Neuronal stem cell (in vitro differentiated cells): Measurements from ENCODE around the gene CAVIN2.

ENCODE experiments used
- DNase-seq: peaks from one replicate; pipeline ENCODE4 v3.0.0-alpha.2; 2013; ENCODE audit warnings: low spot score
- H2AFZ ChIP-seq: one replicate; pipeline ENCODE4 v1.6.1; 2013; ENCODE audit warnings: mild to moderate bottlenecking, low read length, inconsistent platforms
- H2AK5ac ChIP-seq: 2 replicates; pipeline ENCODE4 v1.6.1; 2013; ENCODE audit warnings: low read depth, mild to moderate bottlenecking, inconsistent platforms, low read length, moderate library complexity, mixed read lengths
- H2BK120ac ChIP-seq: 2 replicates; pipeline ENCODE4 v1.6.1; 2013; ENCODE audit warnings: low read depth, mild to moderate bottlenecking, inconsistent platforms, low read length, moderate library complexity, mixed read lengths
- H2BK12ac ChIP-seq: one replicate; pipeline ENCODE4 v1.6.1; 2013; ENCODE audit warnings: low read length, inconsistent platforms
- H2BK15ac ChIP-seq: 2 replicates; pipeline ENCODE4 v1.6.1; 2013; ENCODE audit warnings: mild to moderate bottlenecking, low read length, inconsistent platforms, mixed read lengths
- H2BK5ac ChIP-seq: one replicate; pipeline ENCODE4 v1.6.1; 2013; ENCODE audit warnings: inconsistent platforms, mild to moderate bottlenecking, low read length, moderate library complexity
- H3K14ac ChIP-seq: one replicate; pipeline ENCODE4 v1.6.1; 2013; ENCODE audit warnings: low read length, inconsistent platforms
- H3K18ac ChIP-seq: 2 replicates; pipeline ENCODE4 v1.6.1; 2013; ENCODE audit warnings: low read length, inconsistent platforms
- H3K23ac ChIP-seq: 2 replicates; pipeline ENCODE4 v1.6.1; 2013; ENCODE audit warnings: low read depth, mild to moderate bottlenecking, mixed read lengths, low read length, inconsistent platforms; ENCODE audit not compliant: poor library complexity
- H3K27ac ChIP-seq: replicated peaks from 3 replicates; pipeline ENCODE4 v1.5.1; 2013; ENCODE audit warnings: low read length, inconsistent platforms
- H3K27me3 ChIP-seq, 3 experiments: 2 replicates each; pipeline ENCODE4 v1.6.1; 2013; ENCODE audit warnings: low read length in 3 of 3, mild to moderate bottlenecking in 2 of 3, inconsistent platforms in 1 of 3, low read depth in 1 of 3, mixed read lengths in 1 of 3, moderate library complexity in 1 of 3; ENCODE audit not compliant: control insufficient read depth in 3 of 3, insufficient read depth in 3 of 3
- H3K36me3 ChIP-seq, 2 donors: replicated peaks in 1 of 2; 2 replicates each; pipeline ENCODE4 v1.6.1; 2013; ENCODE audit warnings: low read length in 2 of 2; ENCODE audit not compliant: control insufficient read depth in 2 of 2, insufficient read depth in 2 of 2
- H3K4ac ChIP-seq: 2 replicates; pipeline ENCODE4 v1.6.1; 2013; ENCODE audit warnings: inconsistent platforms, mild to moderate bottlenecking, low read length, moderate library complexity
- H3K4me1 ChIP-seq, 2 donors: 1 replicate in 1 of 2; 2 replicates in 1 of 2; pipeline ENCODE4 v1.6.1; 2013; ENCODE audit warnings: low read length in 2 of 2, low read depth in 1 of 2; ENCODE audit not compliant: control insufficient read depth in 2 of 2, insufficient read depth in 1 of 2
- H3K4me2 ChIP-seq: one replicate; pipeline ENCODE4 v1.6.1; 2013; ENCODE audit warnings: mild to moderate bottlenecking, low read length, inconsistent platforms; ENCODE audit not compliant: insufficient read depth, poor library complexity, severe bottlenecking
- H3K4me3 ChIP-seq, 2 donors: 2 replicates each; pipeline ENCODE4 v1.5.1; 2013; ENCODE audit warnings: low read length in 2 of 2, mild to moderate bottlenecking in 2 of 2, inconsistent platforms in 1 of 2, moderate library complexity in 1 of 2
- H3K79me1 ChIP-seq: one replicate; pipeline ENCODE4 v1.6.1; 2013; ENCODE audit warnings: low read depth, mild to moderate bottlenecking, inconsistent platforms, low read length, moderate library complexity
- H3K9ac ChIP-seq: one replicate; pipeline ENCODE4 v1.6.1; 2013; ENCODE audit warnings: mild to moderate bottlenecking, low read depth, low read length, inconsistent platforms; ENCODE audit not compliant: poor library complexity
- H3K9me3 ChIP-seq, 2 donors: replicated peaks in 1 of 2; 2 replicates each; pipeline versions ENCODE3 to v1.6.1; 2013; ENCODE audit warnings: low read length in 2 of 2, mild to moderate bottlenecking in 2 of 2, inconsistent platforms in 1 of 2, low read depth in 1 of 2, mixed read lengths in 1 of 2, moderate library complexity in 1 of 2; ENCODE audit not compliant: control insufficient read depth in 2 of 2, insufficient read depth in 1 of 2
- H4K8ac ChIP-seq: one replicate; pipeline ENCODE4 v1.6.1; 2013; ENCODE audit warnings: low read depth, mild to moderate bottlenecking, inconsistent platforms, low read length, moderate library complexity
- H4K91ac ChIP-seq: one replicate; pipeline ENCODE4 v1.6.1; 2013; ENCODE audit warnings: low read length, low read depth, mild to moderate bottlenecking, inconsistent platforms; ENCODE audit not compliant: poor library complexity
- WGBS, 2 donors: extraction: QIAGEN DNeasy Blood & Tissue Kit; methylation state at CpG; one replicate each; pipeline ENCODE4 v1.1.7; 2013; ENCODE audit warnings: missing lambda C conversion rate in 2 of 2, mixed read lengths in 1 of 2; ENCODE audit not compliant: insufficient read length in 2 of 2, insufficient replicate concordance in 1 of 2; ENCODE audit errors: extremely low coverage in 2 of 2; 5-methylcytosine and 5-hydroxymethylcytosine counted together

The CAVIN2 gene

DNA sequence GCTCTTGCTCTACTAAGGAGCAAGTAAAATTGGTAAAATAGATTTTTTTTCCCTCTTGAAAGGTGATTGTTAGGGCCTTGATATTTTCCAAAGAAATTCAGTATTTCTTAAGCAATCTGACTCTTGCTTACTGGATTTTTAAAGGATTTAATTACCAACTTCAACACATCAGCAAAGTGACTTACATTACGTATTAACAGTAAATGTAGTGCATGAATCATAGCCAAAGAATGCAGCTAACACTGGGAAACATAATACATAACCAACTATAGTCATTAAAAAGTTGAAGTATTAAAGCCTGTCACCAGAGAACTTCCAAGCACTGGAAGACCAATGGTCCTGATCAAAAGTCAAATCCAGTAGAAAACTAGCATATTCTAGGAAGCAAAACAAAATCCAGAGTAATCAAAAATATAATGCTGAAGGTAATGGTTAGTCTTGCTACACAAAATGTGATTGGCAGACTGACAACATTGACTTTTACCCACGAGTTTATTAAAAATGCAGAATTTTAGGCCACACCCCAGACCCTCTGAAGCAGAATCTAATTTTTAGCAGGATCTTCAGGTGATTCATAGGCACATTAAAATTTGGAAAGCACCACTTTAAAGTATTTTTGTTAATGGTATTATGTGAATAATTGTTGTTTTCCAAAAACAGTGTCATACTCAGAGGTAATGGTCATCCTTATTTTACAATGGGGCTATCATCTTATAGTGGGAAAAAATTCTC lies 31.8 kb upstream of the CAVIN2 start:
- Histone ChIP-seq H2BK12ac (no peak overlapping the region), H3K27ac (no peak overlapping the region), H2AK5ac (no peak overlapping the region), H3K27me3 (no peaks in the 10 kb centered on the region), H3K79me1 (no peaks in the 10 kb centered on the region), H2AFZ (no peak overlapping the region), H3K9ac (no peak overlapping the region), H3K23ac (no peak overlapping the region), H3K36me3 (no peaks in the 10 kb centered on the region), H3K4me2 (no peak overlapping the region), H2BK15ac (no peak overlapping the region), H3K14ac (no peak overlapping the region), H2BK120ac (no peak overlapping the region), H3K18ac (no peak overlapping the region), H2BK5ac (no peak overlapping the region), H4K8ac (no peak overlapping the region), H3K4ac (no peak overlapping the region), H3K9me3 (no peaks in the 10 kb centered on the region), H4K91ac (no peak overlapping the region), H3K4me3 (no peak overlapping the region), H3K4me1 (no peaks in the 10 kb centered on the region)
- no peak for DNase-seq
- WGBS, 2 donors, result no CpG with 5 or more reads among the region's 2 CpGs

DNA sequence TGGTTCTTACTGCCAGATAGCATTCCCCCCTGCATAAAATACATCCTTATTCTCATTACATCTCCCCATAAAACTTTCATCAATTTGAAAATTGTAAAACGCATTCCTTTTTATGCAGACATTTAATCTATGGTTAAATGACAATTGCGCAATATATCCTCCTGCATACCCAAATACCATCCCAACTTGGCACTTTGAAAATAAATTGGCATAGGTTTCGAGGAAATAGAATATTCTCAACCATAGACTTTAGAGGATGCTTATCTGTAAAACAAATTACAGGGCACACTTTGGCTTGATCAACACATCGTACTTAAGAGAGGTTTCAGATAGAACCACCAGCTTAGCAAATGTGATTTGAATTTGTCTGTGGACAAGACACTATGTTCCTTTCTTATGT lies 31.0 kb upstream of the CAVIN2 start:
- Histone ChIP-seq H3K27ac (no peak overlapping the region), H3K27me3 (no peaks in the 10 kb centered on the region), H3K14ac (no peak overlapping the region), H2BK5ac (no peak overlapping the region), H3K36me3 (no peaks in the 10 kb centered on the region), H3K9me3 (no peaks in the 10 kb centered on the region), H2BK15ac (no peak overlapping the region), H4K91ac (no peak overlapping the region), H3K18ac (no peak overlapping the region), H3K4me1 (no peaks in the 10 kb centered on the region), H2BK120ac (no peak overlapping the region), H2AK5ac (no peak overlapping the region), H3K4me2 (no peak overlapping the region), H3K4me3 (no peak overlapping the region), H3K79me1 (no peaks in the 10 kb centered on the region), H3K23ac (no peak overlapping the region), H3K9ac (no peak overlapping the region), H3K4ac (no peak overlapping the region), H4K8ac (no peak overlapping the region), H2BK12ac (no peak overlapping the region), H2AFZ (no peak overlapping the region)
- WGBS, 2 donors, result 100% methylated on average over 1 of the region's 4 CpGs
- no peak for DNase-seq

DNA sequence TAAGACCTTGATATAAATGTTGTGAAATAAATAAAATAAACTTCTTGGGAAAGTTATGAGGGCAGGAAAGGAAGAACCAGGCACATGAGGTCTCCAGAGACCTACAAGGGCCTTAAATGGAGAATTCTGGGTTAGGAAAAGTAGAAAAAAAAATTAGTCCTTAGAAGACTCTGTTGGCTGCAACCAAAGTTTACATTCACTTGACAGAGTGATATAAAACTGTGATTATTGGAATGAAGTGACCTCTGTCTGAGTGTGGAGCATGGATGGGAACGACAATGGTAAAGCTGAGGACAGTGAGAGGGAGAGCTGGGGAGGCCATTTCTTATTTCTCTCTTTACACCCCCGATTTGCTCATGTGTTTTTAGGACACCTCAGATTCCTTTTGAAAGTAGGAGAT lies 29.0 kb upstream of the CAVIN2 start:
- Histone ChIP-seq H4K8ac (no peak overlapping the region), H2BK12ac (no peak overlapping the region), H3K79me1 (no peaks in the 10 kb centered on the region), H3K9me3 (no peaks in the 10 kb centered on the region), H3K14ac (no peak overlapping the region), H2AK5ac (no peak overlapping the region), H3K27ac (no peak overlapping the region), H4K91ac (no peak overlapping the region), H3K4me3 (no peak overlapping the region), H3K4ac (no peak overlapping the region), H3K4me1 (no peaks in the 10 kb centered on the region), H2BK5ac (no peak overlapping the region), H2BK15ac (no peak overlapping the region), H3K9ac (no peak overlapping the region), H2BK120ac (no peak overlapping the region), H3K23ac (no peak overlapping the region), H3K36me3 (no peaks in the 10 kb centered on the region), H2AFZ (no peak overlapping the region), H3K27me3 (no peaks in the 10 kb centered on the region), H3K4me2 (no peak overlapping the region), H3K18ac (no peak overlapping the region)
- no CpG with 5 or more reads among the region's 2 CpGs for WGBS, 2 donors
- DNase-seq, result no peak

DNA sequence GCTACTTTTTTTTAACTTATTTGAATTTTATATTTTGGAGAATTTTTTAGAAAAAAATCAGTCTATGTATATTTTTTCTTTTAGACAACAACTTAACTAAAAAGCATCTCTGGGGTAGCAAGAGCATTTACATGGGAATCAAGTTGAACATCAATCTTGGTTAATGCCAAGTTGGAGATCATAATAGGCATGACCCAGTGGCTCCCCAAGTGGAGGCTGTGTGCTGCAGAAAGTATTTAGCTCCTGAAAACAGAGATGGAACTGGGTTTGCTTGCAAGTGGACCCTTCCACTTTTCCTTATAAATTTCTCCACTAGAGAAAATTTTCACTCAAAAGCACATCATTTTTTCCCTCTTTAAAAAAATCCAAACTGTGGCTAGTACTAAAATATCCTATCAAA lies 23.9 kb upstream of the CAVIN2 start:
- Histone ChIP-seq H3K4me1 (peaks cover 0 to 18% of the 10 kb centered on the region in 2 donors), H4K8ac (no peak overlapping the region), H3K18ac (no peak overlapping the region), H3K14ac (no peak overlapping the region), H2AK5ac (no peak overlapping the region), H2BK15ac (no peak overlapping the region), H3K4me3 (no peak overlapping the region), H3K9ac (no peak overlapping the region), H3K79me1 (no peaks in the 10 kb centered on the region), H4K91ac (no peak overlapping the region), H2AFZ (no peak overlapping the region), H2BK12ac (no peak overlapping the region), H3K4me2 (no peak overlapping the region), H3K9me3 (no peaks in the 10 kb centered on the region), H3K27ac (no peak overlapping the region), H3K36me3 (no peaks in the 10 kb centered on the region), H2BK120ac (no peak overlapping the region), H3K23ac (no peak overlapping the region), H3K27me3 (no peaks in the 10 kb centered on the region), H2BK5ac (no peak overlapping the region), H3K4ac (no peak overlapping the region)
- DNase-seq, result no peak
